DOHH2 (cell line): Measurements from ENCODE around the gene KCNK6.

Experiments used
- H3F3A ChIP-seq: fragments of 200-600 bp; sonication (generic), shearing (Covaris generic); 2 replicates; pipeline ENCODE4 v1.6.0; 2016; ENCODE audit warnings: antibody characterized with exemption, mild to moderate bottlenecking; ENCODE audit not compliant: control insufficient read depth, insufficient read depth
- H3K27ac ChIP-seq: fragments of 200-600 bp; sonication (generic); 2 replicates; pipeline ENCODE4 v1.5.1; 2014; ENCODE audit warnings: low read depth, mild to moderate bottlenecking, low read length, moderate library complexity
- H3K27me3 ChIP-seq: fragments of 200-600 bp; sonication (generic); 2 replicates; pipeline ENCODE4 v1.6.1; 2014; ENCODE audit warnings: mild to moderate bottlenecking, low read length, mixed read lengths; ENCODE audit not compliant: control insufficient read depth
- H3K36me3 ChIP-seq: fragments of 200-600 bp; sonication (generic); 2 replicates; pipeline ENCODE4 v1.6.1; 2014; ENCODE audit warnings: mild to moderate bottlenecking, low read length, moderate library complexity, mixed read lengths; ENCODE audit not compliant: control insufficient read depth
- H3K4me1 ChIP-seq: fragments of 200-600 bp; sonication (generic); 2 replicates; pipeline ENCODE4 v1.6.1; 2014; ENCODE audit warnings: mild to moderate bottlenecking, low read length, mixed read lengths; ENCODE audit not compliant: control insufficient read depth
- H3K4me2 ChIP-seq: fragments of 200-600 bp; sonication (generic); 2 replicates; pipeline ENCODE4 v1.6.0; 2014; ENCODE audit warnings: mild to moderate bottlenecking, low read length, moderate library complexity
- H3K4me3 ChIP-seq: fragments of 200-600 bp; sonication (generic); 2 replicates; pipeline ENCODE4 v1.5.1; 2014; ENCODE audit warnings: mild to moderate bottlenecking, low read length, mixed read lengths
- H3K79me2 ChIP-seq: fragments of 200-600 bp; sonication (generic); 2 replicates; pipeline ENCODE4 v1.6.1; 2014; ENCODE audit warnings: mild to moderate bottlenecking, low read length, mixed read lengths; ENCODE audit not compliant: control insufficient read depth
- H3K9me2 ChIP-seq: fragments of 200-600 bp; sonication (generic); replicated peaks from 2 replicates; pipeline ENCODE4 v1.6.1; 2014; ENCODE audit warnings: mild to moderate bottlenecking, low read length, mixed read lengths; ENCODE audit not compliant: control insufficient read depth
- H3K9me3 ChIP-seq: fragments of 200-600 bp; sonication (generic); 2 replicates; pipeline ENCODE4 v1.6.1; 2014; ENCODE audit warnings: antibody characterized with exemption, low read length, mixed read lengths; ENCODE audit not compliant: control insufficient read depth, insufficient read depth
- H4K20me1 ChIP-seq: fragments of 200-600 bp; sonication (generic); 2 replicates; pipeline ENCODE4 v1.6.0; 2014; ENCODE audit warnings: low read depth, mild to moderate bottlenecking, antibody characterized with exemption, low read length, moderate library complexity; ENCODE audit not compliant: control insufficient read depth, insufficient read depth
- CTCF ChIP-seq: fragments of 200-600 bp; sonication (generic); IDR thresholded peaks from one replicate; pipeline ENCODE4 v1.5.1; 2014; ENCODE audit warnings: antibody characterized with exemption, mild to moderate bottlenecking, low read depth, low read length; ENCODE audit not compliant: poor library complexity, severe bottlenecking
- EZH2phosphoT487 ChIP-seq: fragments of 200-600 bp; sonication (generic); IDR thresholded peaks from 2 replicates; pipeline ENCODE4 v1.6.1; 2017; ENCODE audit warnings: borderline replicate concordance, mild to moderate bottlenecking, antibody characterized with exemption, low read length, moderate library complexity, mixed read lengths

Gene KCNK6

GRCh38 chr19:38321646-38322196 lies 2.1 kb downstream of the KCNK6 start:
- H3K36me3 ChIP-seq = no peaks in the 10 kb centered on the region
- H3K4me2 ChIP-seq = no peak overlapping the region
- no peaks in the 10 kb centered on the region for H3K9me2 ChIP-seq
- H3F3A ChIP-seq = peaks cover 4% of the 10 kb centered on the region
- H3K79me2 ChIP-seq = 0 out of 2 replicates have a peak, but pooled peaks cover 3% of the 10 kb centered on the region
- no peak overlapping the region for H3K27ac ChIP-seq
- no peaks in the 10 kb centered on the region for H3K27me3 ChIP-seq
- H3K9me3 ChIP-seq = no peaks in the 10 kb centered on the region
- no peaks in the 10 kb centered on the region for H4K20me1 ChIP-seq
- TF ChIP-seq EZH2phosphoT487 (no peak), CTCF (no peak)
- no peak overlapping the region for H3K4me3 ChIP-seq
- H3K4me1 ChIP-seq = peaks cover 29% of the 10 kb centered on the region

- Histone ChIP-seq H3K27me3 (no peaks in the 10 kb centered on the region), H3F3A (no peaks in the 10 kb centered on the region), H3K4me3 (no peak overlapping the region), H3K9me2 (no peaks in the 10 kb centered on the region), H3K4me2 (no peak overlapping the region), H3K4me1 (peaks cover 21% of the 10 kb centered on the region), H3K79me2 (0 out of 2 replicates have a peak, but pooled peaks cover 3% of the 10 kb centered on the region), H3K27ac (no peak overlapping the region), H3K36me3 (peaks cover 3% of the 10 kb centered on the region; the same call in 1 of the 2 replicates), H4K20me1 (no peaks in the 10 kb centered on the region), H3K9me3 (no peaks in the 10 kb centered on the region)
- TF ChIP-seq EZH2phosphoT487 = no peak
- TF ChIP-seq CTCF = no peak
Observed at GRCh38 chr19:38323291-38323690, 3.6 kb downstream of the KCNK6 start.

- Histone ChIP-seq H3K9me2 (no peaks in the 10 kb centered on the region), H3K79me2 (0 out of 2 replicates have a peak, but pooled peaks cover 3% of the 10 kb centered on the region), H3K36me3 (peaks cover 3% of the 10 kb centered on the region; the same call in 1 of the 2 replicates), H3K4me3 (no peak overlapping the region), H4K20me1 (no peaks in the 10 kb centered on the region), H3K4me1 (peaks cover 11% of the 10 kb centered on the region), H3K27ac (no peak overlapping the region), H3F3A (no peaks in the 10 kb centered on the region), H3K27me3 (no peaks in the 10 kb centered on the region), H3K9me3 (no peaks in the 10 kb centered on the region), H3K4me2 (no peak overlapping the region)
- TF ChIP-seq EZH2phosphoT487 (no peak), CTCF (no peak)
Observed at GRCh38 chr19:38324431-38324830, 4.8 kb downstream of the KCNK6 start.
